ENCODE data around the gene STX18.
"Not testable (repeated sequence)": the region's sequence is repeated elsewhere in the genome, so short reads cannot be mapped to it uniquely, and the experiment has no call there.

STX18 gene

DNA sequence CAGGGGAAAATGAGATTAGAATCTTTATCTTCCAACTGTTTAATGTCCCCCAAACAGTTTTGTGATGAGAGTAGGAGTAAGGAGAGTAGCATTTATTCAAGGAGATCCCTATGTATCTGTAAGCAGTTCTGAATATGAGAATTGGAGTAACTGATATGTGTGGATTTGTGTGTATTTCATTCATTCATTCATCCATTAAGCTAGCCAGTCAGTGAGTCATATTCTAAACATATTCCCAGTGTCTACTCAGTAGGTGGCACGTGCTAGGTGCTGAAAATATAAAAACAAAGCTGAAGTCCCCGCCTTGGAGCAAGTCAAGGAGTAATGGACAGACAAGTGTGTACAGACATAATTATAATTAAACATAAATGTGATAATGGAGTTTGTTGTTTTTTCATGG, 12.4 kb upstream of the STX18 start:
- no peak for DNase-seq

DNA sequence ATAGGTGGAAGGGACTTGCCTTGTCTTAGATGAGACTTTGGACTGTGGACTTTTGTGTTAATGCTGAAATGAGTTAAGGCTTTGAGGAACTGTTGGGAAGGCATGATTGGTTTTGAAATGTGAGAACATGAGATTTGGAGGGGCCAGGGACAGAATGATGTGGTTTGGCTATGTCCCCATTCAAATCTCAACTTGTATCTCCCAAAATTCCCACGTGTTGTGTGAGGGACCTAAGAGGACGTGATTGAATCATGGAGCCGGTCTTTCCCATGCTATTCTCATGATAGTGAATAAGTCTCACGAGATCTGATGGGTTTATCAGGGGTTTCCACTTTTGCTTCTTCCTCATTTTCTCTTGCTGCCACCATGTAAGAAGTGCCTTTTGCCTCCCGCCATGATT, 10.2 kb upstream of the STX18 start:
- DNase-seq: not testable (repeated sequence)

DNA sequence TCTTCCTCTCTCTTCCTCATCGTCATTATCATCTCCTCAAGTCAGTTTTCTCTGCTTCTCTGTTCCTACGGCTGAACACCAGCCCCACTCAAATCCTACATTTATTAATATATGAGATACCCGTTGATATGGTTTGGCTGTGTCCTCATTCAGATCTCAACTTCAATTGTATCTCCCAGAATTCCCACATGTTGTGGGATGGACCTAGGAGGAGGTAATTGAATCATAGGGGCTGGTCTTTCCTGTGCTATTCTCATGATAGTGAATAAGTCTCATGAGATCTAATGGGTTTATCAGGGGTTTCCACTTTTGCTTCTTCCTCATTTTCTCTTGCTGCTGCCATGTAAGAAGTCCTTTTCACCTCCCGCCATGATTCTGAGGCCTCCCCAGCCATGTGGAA, 8.3 kb upstream of the STX18 start:
- DNase-seq: not testable (repeated sequence)

DNA sequence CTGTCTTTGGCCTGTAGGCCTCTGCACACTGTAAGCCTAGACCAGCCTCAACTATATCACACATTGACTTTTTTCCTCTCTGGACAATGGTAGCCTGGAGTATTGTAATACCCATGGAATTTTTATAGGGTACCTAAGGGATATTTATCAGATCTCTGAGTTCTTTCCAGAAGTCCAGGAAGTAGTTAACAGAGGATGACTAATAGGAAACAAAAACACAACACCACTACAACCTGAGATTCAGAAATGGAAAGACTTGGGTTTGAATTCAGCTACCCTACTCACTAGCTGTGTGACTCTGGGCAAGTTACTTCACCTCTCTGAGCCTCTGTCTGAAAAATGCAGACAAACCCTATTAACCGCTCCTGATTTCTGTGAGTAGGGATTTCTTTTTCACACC, 7.7 kb upstream of the STX18 start:
- DNase-seq: no peak

DNA sequence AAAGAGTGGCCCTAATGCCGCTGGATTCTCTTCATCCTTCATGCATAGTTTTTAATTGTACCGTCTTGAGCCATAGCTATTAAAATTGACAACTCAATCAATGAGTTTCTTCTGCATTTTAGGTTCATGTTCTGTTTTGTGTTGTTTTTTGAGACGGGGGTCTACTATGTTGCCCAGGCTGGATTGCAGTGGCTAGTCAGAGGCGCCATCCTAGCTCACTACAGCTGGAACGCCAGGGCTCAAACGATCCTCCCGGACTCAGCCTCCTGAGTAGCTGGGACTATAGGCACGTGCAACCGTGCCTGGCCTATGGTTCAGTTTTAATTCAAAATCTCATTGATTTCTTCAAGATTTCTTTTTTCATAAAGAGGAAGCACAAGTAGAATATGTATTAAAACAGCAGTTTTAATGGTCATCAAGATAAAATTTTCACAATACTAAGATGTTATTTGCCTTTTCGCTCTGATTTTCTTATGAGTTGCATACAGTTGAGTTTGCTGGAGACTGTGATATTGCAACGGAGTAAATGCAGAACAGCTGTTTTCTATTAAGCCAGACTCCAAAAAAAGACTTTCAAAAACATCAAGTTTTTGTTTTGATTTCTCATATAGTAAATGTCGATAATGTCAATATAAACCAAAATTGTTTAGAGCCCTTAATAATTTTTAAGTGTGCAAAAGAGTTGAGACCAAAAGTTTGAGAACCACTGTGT, 1.1 kb upstream of the STX18 start:
- DNase-seq: peak; percentile 0

DNA sequence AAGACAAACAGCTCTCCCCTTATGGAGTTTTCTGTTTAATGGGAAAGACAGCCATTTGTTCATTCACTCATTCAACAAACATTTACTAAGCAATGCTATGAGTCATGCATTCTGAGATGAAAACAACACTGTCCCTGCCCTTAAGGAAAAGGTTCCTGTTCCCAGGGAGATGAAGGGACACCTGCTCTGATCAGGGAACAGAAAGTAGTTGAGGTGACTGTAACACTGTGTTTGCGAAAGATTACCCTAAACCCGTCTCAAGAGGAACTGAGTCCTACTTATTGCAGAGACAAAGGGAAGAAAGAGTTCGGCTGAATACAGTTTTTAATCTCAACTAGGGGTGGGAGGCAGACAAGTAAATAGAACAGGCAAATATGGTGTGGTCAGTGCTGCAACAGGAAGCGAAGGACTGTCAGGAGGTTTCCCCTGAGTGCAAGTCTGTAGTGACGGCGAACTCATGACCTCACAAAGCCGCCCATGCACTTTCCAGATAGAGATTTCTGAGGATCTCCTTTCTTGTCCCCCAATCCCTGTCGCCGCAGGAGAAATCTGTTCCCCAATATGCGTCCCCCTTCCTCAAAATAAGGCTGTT, 712 bp downstream of the STX18 start:
- DNase-seq: no peak

DNA sequence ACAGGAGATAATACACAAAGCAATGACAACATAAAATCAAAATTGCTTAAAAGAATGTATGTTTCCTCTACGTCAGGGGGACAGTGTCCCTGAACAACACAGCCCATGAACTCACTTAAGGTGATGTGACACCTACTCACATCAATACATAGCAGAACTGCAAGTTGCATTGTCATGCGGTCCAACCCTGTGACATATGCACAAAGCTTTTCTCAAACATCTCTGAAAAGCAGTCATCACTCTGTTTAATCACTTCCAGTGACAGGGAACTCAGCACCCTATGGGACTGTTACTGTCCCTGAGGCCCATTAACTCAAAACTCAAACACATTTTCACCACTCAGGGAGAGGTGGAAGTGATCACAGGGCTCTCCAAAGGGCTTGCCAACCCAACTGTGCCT, 2.4 kb downstream of the STX18 start:
- no peak for DNase-seq

DNA sequence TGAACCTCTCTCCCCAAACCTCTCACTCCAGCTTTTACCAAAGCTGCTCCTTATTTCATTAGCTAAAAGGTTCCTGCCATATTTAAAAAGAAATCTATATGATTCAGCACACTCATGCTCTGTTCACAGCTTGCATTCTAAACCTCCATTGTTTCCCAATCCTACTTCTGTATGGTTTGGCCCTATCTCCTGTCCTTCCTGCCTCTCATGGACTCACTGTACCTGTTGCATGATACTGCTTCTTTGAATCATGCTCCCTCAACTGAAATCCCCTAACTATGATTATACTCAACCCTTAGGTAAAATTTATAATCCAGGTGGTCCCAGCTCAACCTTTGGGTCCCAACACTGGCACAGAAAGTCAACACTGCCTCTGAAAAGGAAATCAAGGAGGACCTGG, 6.3 kb downstream of the STX18 start:
- DNase-seq: no peak

DNA sequence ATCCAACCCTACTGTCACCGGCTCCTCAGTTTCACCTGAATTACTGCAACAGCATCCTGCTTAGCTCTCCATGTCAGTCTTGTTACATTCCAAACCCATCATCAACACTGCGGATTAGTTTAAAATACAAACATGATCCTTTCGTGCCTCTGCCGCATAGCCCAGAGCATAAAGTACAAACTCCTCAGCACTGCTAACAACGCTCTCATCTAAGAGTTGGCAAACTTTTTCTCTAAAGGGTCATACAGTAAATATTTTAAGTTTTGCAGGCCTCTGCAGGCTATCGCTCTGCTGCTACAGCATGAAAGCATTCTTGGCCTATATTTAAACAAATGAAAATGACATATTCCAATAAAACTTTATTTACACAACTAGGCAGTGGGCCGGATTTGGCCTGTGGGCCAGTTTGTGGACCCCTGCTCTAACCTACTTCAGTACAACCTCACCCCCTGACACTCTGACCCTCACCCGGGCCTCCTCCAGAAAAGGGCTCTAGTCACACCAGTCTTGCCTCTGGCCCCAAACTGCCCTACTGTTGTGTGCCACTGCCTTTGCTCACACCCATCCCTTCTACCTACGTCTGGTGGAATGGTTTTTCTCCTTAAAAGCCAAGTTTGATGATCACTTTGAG, 7.2 kb downstream of the STX18 start:
- no peak for DNase-seq

DNA sequence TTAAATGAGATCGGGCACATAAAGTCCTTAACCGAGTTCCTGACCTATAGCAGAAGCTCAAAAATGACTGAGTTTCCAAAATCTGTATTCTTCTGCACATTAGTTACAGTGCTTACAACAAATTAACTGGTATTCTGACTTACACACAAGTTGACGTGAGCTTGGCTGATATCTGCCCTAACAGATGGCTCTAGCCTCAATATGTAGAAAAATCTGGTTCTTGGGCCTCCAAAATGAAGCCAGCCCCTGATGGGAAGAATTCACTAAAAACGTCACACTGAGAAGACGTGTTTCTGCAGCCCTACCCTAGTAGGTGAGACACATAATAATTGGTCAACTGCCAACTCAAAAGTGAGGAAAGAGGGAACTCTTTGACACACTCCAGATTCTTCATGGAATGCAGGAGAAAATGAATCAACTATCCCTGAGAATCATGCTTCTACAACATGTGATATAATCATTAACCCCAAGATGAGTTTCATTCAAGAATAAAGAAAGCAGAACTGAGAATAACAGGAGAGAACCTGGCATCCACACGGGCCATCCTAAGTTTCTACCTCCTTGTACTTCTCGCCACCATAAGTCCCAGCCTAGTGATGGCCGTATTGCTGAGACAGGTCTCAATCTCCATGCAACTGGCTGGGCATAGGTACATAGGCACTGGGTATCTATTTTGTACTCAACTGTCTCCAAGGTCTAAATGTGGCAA, 8.2 kb downstream of the STX18 start:
- no peak for DNase-seq

DNA sequence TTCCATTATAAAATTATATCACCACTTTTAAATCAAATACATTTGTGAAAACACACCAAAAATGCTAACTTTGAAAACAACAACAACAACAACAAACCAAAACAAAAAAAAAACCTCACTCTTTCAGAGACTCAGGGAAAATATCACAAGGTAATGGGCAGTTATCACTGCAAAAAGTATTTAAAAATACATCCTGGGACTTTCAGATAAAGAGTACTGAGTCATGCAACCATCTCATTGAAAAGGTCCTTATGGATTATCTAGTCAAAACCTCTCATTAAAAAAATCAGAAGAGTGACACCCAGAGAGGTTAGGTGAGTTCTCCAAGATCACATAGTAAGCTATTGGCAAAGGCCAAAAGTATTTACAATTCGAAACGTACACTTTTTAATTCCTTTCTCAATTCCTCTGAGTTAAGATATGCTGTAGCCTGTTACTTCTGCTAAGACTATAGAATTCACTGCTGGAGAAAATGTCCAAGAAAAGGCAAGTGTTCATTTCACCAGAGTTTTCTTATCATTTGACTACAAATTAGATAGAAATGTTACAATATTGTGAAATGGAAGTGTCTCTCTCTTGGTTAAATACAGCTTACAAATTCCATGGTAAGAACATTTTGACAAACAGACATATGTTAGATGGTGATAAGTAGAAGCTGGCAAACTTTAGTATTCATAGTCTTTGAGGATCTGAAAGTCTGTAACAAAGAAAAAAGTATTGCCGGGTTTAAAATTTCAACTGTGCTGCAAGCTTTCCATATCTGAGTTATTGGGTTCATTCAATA, 9.3 kb downstream of the STX18 start:
- no peak for DNase-seq

DNA sequence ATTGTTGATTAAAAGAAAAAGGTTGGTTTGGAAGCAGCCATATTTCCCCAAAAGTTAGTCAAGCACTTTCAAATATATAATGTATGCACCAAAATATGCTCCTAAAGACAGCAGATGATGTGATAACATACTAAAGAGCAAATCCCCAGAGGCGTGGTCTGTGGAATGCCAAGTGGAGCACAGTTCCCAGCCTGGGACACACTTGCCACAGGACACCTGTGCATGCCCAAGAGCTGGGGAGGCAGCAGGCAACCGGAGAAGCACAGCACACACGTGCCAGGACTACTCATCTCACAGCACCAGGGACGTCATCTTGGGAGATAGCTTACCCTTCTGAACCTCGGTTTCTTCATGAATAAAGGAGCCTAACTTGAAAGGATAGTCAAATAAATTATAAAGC, 12.5 kb downstream of the STX18 start:
- DNase-seq: no peak

DNA sequence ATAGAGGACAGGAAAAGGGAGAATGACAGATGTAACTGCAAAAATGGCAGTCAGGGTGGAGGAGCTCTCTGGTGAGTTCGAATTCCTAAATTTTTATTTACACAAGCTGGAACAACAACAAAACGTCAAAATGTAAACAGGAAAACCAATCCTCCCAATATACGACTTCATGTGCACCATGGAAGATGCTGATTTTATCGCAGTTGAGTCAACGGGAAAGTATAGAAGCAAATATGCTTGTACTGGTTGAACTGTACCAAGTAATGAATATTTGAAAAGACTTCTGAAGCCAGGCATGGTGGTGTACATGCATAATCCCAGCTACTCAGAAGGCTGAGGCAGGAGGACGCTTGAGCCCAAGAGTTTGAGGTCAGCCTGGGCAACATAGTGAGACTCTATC, 15.4 kb downstream of the STX18 start:
- no peak for DNase-seq

DNA sequence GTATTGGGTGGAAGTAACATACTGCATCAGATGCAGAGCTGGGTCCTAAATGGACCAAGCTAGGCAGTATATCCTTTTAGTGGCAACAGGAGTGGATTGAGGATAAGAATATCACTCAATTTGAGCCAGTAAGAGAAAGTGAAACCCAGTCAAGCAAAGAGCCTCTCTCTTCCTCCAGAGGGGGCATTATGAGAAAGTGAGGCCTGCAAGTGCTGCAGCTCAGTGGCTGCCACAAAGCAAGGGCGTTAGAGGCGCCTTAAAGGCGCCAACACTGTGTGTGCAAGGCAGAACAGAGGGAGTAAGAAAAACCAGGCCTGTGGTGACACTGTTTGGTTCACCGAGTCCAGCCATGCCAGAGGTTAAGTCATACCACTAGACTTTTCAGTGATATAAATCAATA, 17.5 kb downstream of the STX18 start:
- DNase-seq: no peak

DNA sequence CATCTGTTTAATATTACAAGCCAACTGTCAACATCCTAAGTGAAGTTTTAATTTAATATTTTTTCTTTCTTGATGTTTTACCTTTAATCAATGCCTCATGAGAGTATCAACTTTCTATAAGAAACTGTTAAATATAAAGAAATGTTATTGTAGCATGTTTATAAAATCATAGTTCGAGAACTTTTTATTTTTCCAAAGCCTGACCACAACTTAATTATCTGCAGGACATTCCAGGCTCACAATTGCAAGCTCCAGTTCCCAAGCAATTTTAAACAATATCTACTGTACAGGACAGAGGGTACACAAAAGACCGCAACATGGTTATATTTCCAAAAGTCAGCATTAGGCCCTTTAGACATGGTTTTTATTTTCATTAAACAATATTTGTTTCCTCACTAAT, 20.1 kb downstream of the STX18 start:
- DNase-seq: no peak

DNA sequence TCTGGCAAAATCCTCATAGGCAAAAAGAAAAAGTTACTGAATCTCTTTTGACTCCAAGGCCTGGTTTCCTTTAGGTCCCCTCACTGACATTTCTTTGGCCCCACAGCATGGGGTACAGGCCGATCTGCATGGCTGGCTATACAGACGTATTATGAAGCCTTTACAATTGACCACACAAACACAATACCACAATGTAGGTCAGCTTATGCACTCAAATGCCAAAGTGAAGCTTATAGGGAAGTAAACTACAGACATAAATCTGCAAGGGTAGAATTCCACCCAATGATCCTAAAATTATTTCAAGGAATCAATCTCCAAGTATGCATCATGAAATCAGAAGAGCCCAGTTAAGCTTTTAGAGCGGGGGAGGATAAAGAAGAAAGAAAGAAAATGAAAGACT, 20.7 kb downstream of the STX18 start:
- DNase-seq: no peak

DNA sequence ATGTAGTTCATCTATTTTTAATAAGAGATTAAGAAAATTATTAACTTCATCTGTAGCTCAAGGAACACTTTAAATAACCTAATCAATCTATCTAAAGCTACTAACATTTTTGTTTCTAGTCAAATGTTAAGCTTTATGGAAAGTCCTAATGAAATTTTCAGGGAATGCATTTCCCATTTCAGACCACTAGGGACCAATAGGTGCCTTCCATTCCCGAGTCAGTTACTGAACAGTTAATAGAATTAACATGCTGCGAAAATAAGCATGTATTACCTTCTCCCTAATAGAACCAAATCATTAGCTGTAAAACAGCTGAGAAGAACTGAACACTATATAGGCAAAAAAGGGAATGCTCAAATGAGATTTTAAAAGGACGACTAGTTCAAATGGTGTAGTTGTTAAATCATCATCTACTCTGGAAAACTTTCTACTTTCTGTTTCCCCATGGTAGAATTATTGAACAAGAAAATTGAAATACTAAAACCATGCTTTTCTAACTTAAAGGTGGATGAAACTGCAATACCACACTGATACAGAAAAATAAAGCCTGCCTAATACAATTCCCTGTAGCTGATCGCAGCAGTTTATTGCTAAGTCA, 22.5 kb downstream of the STX18 start:
- DNase-seq: no peak

DNA sequence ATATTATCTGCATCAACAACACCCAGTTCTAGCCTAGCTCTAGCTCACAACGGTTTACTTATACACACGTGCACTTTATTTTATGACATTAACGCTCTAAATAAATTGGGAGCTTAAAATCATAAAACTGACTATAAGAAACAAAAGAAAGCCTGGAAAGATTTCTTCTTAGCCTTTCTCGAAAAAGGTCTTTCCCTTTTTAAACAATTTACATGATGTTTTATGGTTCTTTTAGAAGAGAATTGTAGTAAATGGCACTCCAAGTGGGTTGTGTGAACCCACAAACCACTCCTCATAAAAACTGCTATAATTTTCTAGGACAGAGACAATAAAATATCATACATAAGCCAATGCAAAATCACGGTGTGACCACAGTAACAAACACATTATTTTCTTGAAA, 23.1 kb downstream of the STX18 start:
- DNase-seq: no peak

DNA sequence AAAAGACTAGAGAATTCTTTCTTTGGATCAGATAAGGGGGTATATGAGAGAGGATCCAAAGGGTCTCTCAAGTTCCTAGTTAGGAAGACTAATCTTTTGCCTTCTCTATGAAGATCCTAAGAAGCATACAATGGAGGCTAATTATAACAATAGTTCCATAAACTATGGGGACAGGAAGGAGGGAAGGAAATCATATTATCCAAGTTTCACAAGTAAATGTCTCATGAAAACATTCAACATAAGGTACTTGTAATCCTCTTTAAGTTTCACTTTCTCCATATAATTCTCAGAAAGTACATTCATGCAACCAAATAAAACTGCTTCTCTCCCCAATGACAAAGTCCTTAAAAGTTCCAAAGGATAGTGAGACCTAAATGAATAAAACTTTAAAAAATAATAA, 27.1 kb downstream of the STX18 start:
- DNase-seq: no peak

DNA sequence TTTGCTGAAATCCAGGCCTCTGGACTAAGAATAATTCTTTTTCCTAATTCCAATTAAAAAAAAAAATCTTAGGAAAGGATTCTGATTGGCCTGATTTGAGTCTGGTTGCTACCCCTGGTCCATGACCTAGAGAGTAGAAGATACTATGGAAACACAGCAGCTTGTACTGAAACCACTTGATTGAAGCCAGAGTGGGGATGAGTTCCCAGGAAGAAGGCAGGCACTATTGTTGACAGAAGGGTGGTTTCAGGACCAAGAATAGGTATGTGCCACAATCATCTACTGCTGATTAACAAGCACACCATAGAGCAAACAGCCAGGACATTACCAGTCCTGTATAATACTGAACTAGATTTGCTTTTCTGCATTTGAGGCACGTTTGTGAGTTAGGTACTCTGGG, 29.6 kb downstream of the STX18 start:
- no peak for DNase-seq

DNA sequence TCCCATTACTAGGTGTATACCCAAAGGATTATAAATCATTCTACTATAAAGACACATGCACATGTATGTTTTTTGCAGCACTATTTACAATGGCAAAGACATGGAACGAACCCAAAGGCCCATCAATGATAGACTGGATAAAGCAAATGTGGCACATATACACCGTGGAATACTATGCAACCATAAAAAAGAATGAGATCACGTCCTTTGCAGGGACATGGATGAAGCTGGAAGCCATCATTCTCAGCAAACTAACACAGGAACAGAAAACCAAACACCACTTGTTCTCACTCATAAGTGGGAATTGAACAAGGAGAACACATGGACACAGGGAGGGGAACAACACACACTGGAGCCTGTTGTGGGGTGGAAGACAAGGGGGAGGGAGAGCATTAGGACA, 31.2 kb downstream of the STX18 start:
- DNase-seq: not testable (repeated sequence)

DNA sequence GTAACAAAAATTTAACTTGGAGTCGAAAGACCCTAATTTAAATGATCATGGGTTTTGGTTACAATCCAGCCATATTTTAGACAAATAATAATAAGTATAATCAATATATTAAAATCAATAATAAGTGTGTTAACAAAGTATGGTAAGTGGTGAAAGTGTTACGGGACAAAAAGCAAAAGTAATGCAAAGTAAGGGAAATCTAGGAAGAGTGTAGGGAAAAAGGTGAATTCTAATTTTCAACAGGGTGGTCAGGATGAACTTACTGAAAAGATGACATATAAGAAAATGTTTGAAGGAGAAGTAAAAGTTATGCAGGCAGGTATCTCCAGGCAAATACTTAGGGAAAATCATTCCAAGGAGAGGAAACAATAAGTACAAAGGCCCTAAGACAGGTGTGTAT, 32.3 kb downstream of the STX18 start:
- no peak for DNase-seq

DNA sequence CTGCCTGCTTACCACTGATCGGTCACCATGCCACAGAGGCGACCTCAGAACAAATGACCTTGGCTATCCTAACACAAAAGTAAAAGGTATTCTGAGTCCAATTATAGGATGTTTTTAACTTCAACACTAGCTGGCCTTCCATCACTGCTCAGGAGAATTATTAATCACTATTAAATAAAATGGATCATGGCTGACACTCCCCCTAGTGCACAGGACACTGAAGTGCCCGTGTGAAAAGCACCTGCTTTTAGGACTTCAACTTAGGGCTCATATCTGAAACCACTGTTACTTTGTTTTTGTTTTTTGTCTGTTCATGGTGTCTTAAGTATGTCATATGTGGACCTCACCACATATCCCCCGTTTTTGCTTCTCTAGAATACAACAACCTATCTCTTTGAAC, 33.9 kb downstream of the STX18 start:
- no peak for DNase-seq
